T-helper 2 cell treated with Interferon-gamma antibody and Interleukin-4, amounts not matched to agents 5 μg/mL and 100 μg/mL, for 36 hours (primary cell): Measurements from ENCODE around the gene BDH1.

ENCODE experiments used
- DNase-seq: peaks from one replicate; pipeline ENCODE4 v3.0.0; 2021; ENCODE audit warnings: low spot score
- H3K27ac Mint-ChIP-seq: one replicate; pipeline ENCODE4 v1.8.0; 2021; ENCODE audit warnings: mild to moderate bottlenecking, mixed read lengths
- H3K27me3 Mint-ChIP-seq: one replicate; pipeline ENCODE4 v1.8.0; 2021; ENCODE audit warnings: low read depth, mixed read lengths
- H3K36me3 Mint-ChIP-seq: one replicate; pipeline ENCODE4 v1.8.0; 2021; ENCODE audit warnings: low read depth, mixed read lengths
- H3K4me1 Mint-ChIP-seq: one replicate; pipeline ENCODE4 v1.8.0; 2021; ENCODE audit warnings: low read depth, mixed read lengths
- H3K4me3 Mint-ChIP-seq: one replicate; pipeline ENCODE4 v1.8.0; 2022; ENCODE audit warnings: mild to moderate bottlenecking, moderate library complexity, mixed read lengths
- H3K9me3 Mint-ChIP-seq: one replicate; pipeline ENCODE4 v1.8.0; 2021; ENCODE audit warnings: mixed read lengths

BDH1 gene

GRCh38 chr3:197494366-197495058, 61.3 kb downstream of the BDH1 start:
- Mint-ChIP-seq H3K4me1 (no peaks in the 10 kb centered on the region), H3K27ac (no peak overlapping the region), H3K9me3 (no peaks in the 10 kb centered on the region), H3K36me3 (no peaks in the 10 kb centered on the region), H3K4me3 (no peak overlapping the region), H3K27me3 (peaks cover 5% of the 10 kb centered on the region)
- DNase-seq, result no peak

GRCh38 chr3:197493049-197493448, 62.7 kb downstream of the BDH1 start:
- Mint-ChIP-seq H3K9me3 (no peaks in the 10 kb centered on the region), H3K4me1 (no peaks in the 10 kb centered on the region), H3K27ac (no peak overlapping the region), H3K4me3 (no peak overlapping the region), H3K27me3 (peaks cover 5% of the 10 kb centered on the region), H3K36me3 (no peaks in the 10 kb centered on the region)
- no peak for DNase-seq

- H3K27me3 Mint-ChIP-seq, result peaks cover 5% of the 10 kb centered on the region
- no peaks in the 10 kb centered on the region for H3K4me1 Mint-ChIP-seq
- H3K36me3 Mint-ChIP-seq, result no peaks in the 10 kb centered on the region
- no peaks in the 10 kb centered on the region for H3K9me3 Mint-ChIP-seq
- no peak overlapping the region for H3K27ac Mint-ChIP-seq
- DNase-seq, result no peak
- H3K4me3 Mint-ChIP-seq, result no peak overlapping the region
Measured at GRCh38 chr3:197491923-197492664, 63.7 kb downstream of the BDH1 start.

- Mint-ChIP-seq H3K27me3 (peaks cover 6% of the 10 kb centered on the region), H3K4me1 (no peaks in the 10 kb centered on the region), H3K27ac (no peak overlapping the region), H3K9me3 (no peaks in the 10 kb centered on the region), H3K36me3 (no peaks in the 10 kb centered on the region), H3K4me3 (no peak overlapping the region)
- no peak for DNase-seq
Measured at GRCh38 chr3:197491478-197491877, 64.3 kb downstream of the BDH1 start.

- no peaks in the 10 kb centered on the region for H3K9me3 Mint-ChIP-seq
- no peak overlapping the region for H3K27ac Mint-ChIP-seq
- H3K4me3 Mint-ChIP-seq, result no peak overlapping the region
- DNase-seq, result no peak
- no peaks in the 10 kb centered on the region for H3K4me1 Mint-ChIP-seq
- peaks cover 9% of the 10 kb centered on the region for H3K27me3 Mint-ChIP-seq
- H3K36me3 Mint-ChIP-seq, result no peaks in the 10 kb centered on the region
Measured at GRCh38 chr3:197490098-197491058, 65.4 kb downstream of the BDH1 start.

- H3K9me3 Mint-ChIP-seq, result no peaks in the 10 kb centered on the region
Measured at GRCh38 chr3:197487911-197488391, 67.8 kb downstream of the BDH1 start.

GRCh38 chr3:197486861-197487260, 68.9 kb downstream of the BDH1 start:
- Mint-ChIP-seq H3K9me3 (no peaks in the 10 kb centered on the region), H3K36me3 (no peaks in the 10 kb centered on the region), H3K27me3 (peaks cover 7% of the 10 kb centered on the region), H3K27ac (no peak overlapping the region), H3K4me3 (no peak overlapping the region), H3K4me1 (no peaks in the 10 kb centered on the region)
- no peak for DNase-seq

More at GRCh38 chr3:197487911-197488391, 67.8 kb downstream of the BDH1 start:
- H3K36me3 Mint-ChIP-seq, result no peaks in the 10 kb centered on the region
- no peaks in the 10 kb centered on the region for H3K4me1 Mint-ChIP-seq
- no peak overlapping the region for H3K4me3 Mint-ChIP-seq
- no peak for DNase-seq
- H3K27ac Mint-ChIP-seq, result no peak overlapping the region
- H3K27me3 Mint-ChIP-seq, result peaks cover 5% of the 10 kb centered on the region

- Mint-ChIP-seq H3K36me3 (no peaks in the 10 kb centered on the region), H3K27ac (no peak overlapping the region), H3K4me3 (no peak overlapping the region), H3K4me1 (no peaks in the 10 kb centered on the region), H3K9me3 (no peaks in the 10 kb centered on the region), H3K27me3 (peaks cover 11% of the 10 kb centered on the region)
- DNase-seq, result no peak
Measured at GRCh38 chr3:197485143-197485542, 70.6 kb downstream of the BDH1 start.

- no peak overlapping the region for H3K4me3 Mint-ChIP-seq
- no peak overlapping the region for H3K27ac Mint-ChIP-seq
- peaks cover 16% of the 10 kb centered on the region for H3K27me3 Mint-ChIP-seq
- no peaks in the 10 kb centered on the region for H3K9me3 Mint-ChIP-seq
- H3K36me3 Mint-ChIP-seq, result no peaks in the 10 kb centered on the region
- DNase-seq, result no peak
- H3K4me1 Mint-ChIP-seq, result no peaks in the 10 kb centered on the region
Measured at GRCh38 chr3:197484204-197484901, 71.4 kb downstream of the BDH1 start.

- Mint-ChIP-seq H3K36me3 (no peaks in the 10 kb centered on the region), H3K4me1 (no peaks in the 10 kb centered on the region), H3K4me3 (no peak overlapping the region), H3K27ac (no peak overlapping the region), H3K27me3 (peaks cover 16% of the 10 kb centered on the region), H3K9me3 (no peaks in the 10 kb centered on the region)
- no peak for DNase-seq
Measured at GRCh38 chr3:197482001-197482400, 73.8 kb downstream of the BDH1 start.

GRCh38 chr3:197480320-197480719, 75.4 kb downstream of the BDH1 start:
- no peak overlapping the region for H3K27ac Mint-ChIP-seq
- no peaks in the 10 kb centered on the region for H3K36me3 Mint-ChIP-seq
- no peaks in the 10 kb centered on the region for H3K9me3 Mint-ChIP-seq

GRCh38 chr3:197478746-197479668, 76.8 kb downstream of the BDH1 start:
- H3K27ac Mint-ChIP-seq, result no peak overlapping the region
- no peaks in the 10 kb centered on the region for H3K36me3 Mint-ChIP-seq
- no peaks in the 10 kb centered on the region for H3K4me1 Mint-ChIP-seq
- DNase-seq, result no peak
- peaks cover 13% of the 10 kb centered on the region for H3K27me3 Mint-ChIP-seq
- no peaks in the 10 kb centered on the region for H3K9me3 Mint-ChIP-seq
- no peak overlapping the region for H3K4me3 Mint-ChIP-seq

More at GRCh38 chr3:197480320-197480719, 75.4 kb downstream of the BDH1 start:
- no peak for DNase-seq
- Mint-ChIP-seq H3K4me3 (no peak overlapping the region), H3K27me3 (peaks cover 11% of the 10 kb centered on the region), H3K4me1 (no peaks in the 10 kb centered on the region)
